KMS-11 (cell line): Measurements from ENCODE around the gene MDN1.

ENCODE experiments used
- H2AFZ ChIP-seq: fragments of 200-600 bp; sonication (generic); 2 replicates; pipeline ENCODE4 v1.6.1; 2016; ENCODE audit warnings: antibody characterized with exemption, mixed run types, low read depth
- H3K27ac ChIP-seq: fragments of 200-600 bp; sonication (generic); 2 replicates; pipeline ENCODE4 v1.6.1; 2016; ENCODE audit warnings: mild to moderate bottlenecking, mixed run types
- H3K27me3 ChIP-seq: fragments of 200-600 bp; sonication (generic); 2 replicates; pipeline ENCODE4 v1.6.1; 2017; ENCODE audit warnings: mild to moderate bottlenecking, low read depth, mixed run types, moderate library complexity; ENCODE audit not compliant: insufficient read depth
- H3K36me3 ChIP-seq: fragments of 200-600 bp; sonication (generic); 2 replicates; pipeline ENCODE4 v1.6.1; 2017; ENCODE audit warnings: mild to moderate bottlenecking, mixed run types; ENCODE audit not compliant: insufficient read depth
- H3K4me1 ChIP-seq: fragments of 200-600 bp; sonication (generic); 2 replicates; pipeline ENCODE4 v1.6.1; 2016; ENCODE audit warnings: mild to moderate bottlenecking, low read depth, mixed run types; ENCODE audit not compliant: poor library complexity, severe bottlenecking
- H3K4me2 ChIP-seq: fragments of 200-600 bp; sonication (generic); 2 replicates; pipeline ENCODE4 v1.7.0; 2016; ENCODE audit warnings: mild to moderate bottlenecking, mixed run types
- H3K4me3 ChIP-seq: fragments of 200-600 bp; sonication (generic); IDR thresholded peaks from 2 replicates; pipeline ENCODE4 v1.6.1; 2017; ENCODE audit warnings: low read depth, low read length, mixed read lengths; ENCODE audit not compliant: insufficient read depth
- H3K79me2 ChIP-seq: fragments of 200-600 bp; sonication (generic); 2 replicates; pipeline ENCODE4 v1.6.1; 2016; ENCODE audit warnings: low read depth, mixed run types; ENCODE audit not compliant: insufficient read depth
- H3K9ac ChIP-seq: fragments of 200-600 bp; sonication (generic); 2 replicates; pipeline ENCODE4 v1.6.1; 2016; ENCODE audit warnings: mild to moderate bottlenecking, mixed run types
- H4K20me1 ChIP-seq: fragments of 200-600 bp; sonication (generic); 2 replicates; pipeline ENCODE4 v1.6.1; 2016; ENCODE audit warnings: mild to moderate bottlenecking, mixed run types; ENCODE audit not compliant: insufficient read depth
- TF ChIP-seq, protein P1 (sequence below): fragments of 200-600 bp; sonication (generic); conservative IDR thresholded peaks from 2 replicates; pipeline ENCODE4 v1.6.1; 2017; ENCODE audit warnings: low read depth, mild to moderate bottlenecking, antibody characterized with exemption, low read length, moderate library complexity, mixed read lengths

The MDN1 gene

DNA sequence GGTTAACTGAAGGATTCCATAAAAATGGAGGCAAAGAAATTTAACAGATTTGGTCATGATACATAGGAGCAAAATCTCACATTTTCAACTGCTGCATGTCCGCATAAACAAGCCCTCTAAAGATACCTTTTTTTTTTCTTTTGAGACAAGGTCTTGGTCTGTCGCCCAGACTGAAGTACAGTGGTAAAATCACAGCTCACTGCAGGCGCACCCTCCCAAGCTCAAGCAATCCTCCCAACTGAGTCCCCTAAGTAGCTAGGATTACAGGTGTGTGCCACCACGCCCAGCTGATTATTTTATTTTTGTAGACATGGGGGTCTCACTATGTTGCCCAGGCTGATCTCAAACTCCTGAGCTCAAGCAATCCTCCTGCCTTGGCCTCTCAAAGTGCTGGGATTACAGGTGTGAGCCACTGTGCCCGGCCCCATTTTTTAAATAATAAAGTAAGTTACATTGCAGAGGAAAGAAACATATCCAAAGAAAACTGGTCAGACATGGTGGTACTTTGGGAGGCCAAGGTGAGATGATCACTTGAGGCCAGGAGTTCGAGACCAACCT is 13.7 kb downstream of the MDN1 start:
- peaks cover 53% of the 10 kb centered on the region; the same call in 1 of the 2 replicates for H3K79me2 ChIP-seq
- TF ChIP-seq, protein P1, sequence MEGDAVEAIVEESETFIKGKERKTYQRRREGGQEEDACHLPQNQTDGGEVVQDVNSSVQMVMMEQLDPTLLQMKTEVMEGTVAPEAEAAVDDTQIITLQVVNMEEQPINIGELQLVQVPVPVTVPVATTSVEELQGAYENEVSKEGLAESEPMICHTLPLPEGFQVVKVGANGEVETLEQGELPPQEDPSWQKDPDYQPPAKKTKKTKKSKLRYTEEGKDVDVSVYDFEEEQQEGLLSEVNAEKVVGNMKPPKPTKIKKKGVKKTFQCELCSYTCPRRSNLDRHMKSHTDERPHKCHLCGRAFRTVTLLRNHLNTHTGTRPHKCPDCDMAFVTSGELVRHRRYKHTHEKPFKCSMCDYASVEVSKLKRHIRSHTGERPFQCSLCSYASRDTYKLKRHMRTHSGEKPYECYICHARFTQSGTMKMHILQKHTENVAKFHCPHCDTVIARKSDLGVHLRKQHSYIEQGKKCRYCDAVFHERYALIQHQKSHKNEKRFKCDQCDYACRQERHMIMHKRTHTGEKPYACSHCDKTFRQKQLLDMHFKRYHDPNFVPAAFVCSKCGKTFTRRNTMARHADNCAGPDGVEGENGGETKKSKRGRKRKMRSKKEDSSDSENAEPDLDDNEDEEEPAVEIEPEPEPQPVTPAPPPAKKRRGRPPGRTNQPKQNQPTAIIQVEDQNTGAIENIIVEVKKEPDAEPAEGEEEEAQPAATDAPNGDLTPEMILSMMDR: no peak
- no peaks in the 10 kb centered on the region for H3K27me3 ChIP-seq
- no peak overlapping the region for H2AFZ ChIP-seq
- H4K20me1 ChIP-seq: no peaks in the 10 kb centered on the region
- H3K36me3 ChIP-seq: no peaks in the 10 kb centered on the region
- H3K4me1 ChIP-seq: peaks cover 5% of the 10 kb centered on the region
- H3K4me3 ChIP-seq: no peak overlapping the region
- no peak overlapping the region for H3K9ac ChIP-seq
- H3K27ac ChIP-seq: no peak overlapping the region
- no peak overlapping the region for H3K4me2 ChIP-seq

DNA sequence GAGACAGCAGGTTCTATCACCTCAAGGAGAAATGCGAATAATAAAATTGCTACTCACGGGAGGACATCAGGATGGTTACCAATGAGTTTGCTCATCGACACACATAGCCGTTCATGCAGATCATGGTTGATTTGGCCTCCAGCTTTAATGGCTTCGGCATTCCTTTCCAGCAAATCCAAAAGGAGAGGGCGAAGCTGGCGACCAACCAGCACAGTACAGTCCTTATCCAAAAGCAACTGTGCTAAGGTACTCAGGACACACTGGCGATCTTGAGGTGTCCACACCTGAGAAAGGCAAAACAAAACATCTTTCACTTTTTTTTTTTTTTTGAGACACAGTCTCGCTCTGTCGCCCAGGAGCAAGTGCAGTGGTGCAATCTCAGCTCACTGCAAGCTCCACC is 16.3 kb downstream of the MDN1 start:
- H3K4me2 ChIP-seq: no peak overlapping the region
- TF ChIP-seq, protein P1: no peak

DNA sequence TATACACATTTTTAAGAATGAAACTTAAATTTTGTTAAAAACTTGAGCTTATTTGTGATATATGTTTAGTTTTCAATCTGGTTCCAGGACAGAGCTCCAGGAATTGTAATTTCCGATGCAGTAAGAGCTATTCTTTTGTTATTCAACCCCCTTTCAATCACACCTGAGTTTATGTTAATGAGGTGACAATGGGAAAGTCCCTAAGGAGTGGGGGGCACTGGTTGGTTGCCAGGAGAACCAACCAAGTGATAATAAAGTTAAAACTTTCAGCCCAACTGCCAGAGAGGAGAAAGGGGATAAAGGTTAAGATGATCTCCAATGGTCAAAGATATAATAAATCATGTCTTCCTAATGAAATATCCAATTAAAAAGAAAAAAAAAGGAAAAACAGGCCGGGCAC is 19.8 kb downstream of the MDN1 start:
- Histone ChIP-seq H3K79me2 (peaks cover 8% of the 10 kb centered on the region; the same call in 1 of the 2 replicates), H3K4me2 (no peak overlapping the region), H4K20me1 (no peaks in the 10 kb centered on the region), H3K36me3 (no peaks in the 10 kb centered on the region), H3K27ac (no peak overlapping the region), H3K27me3 (no peaks in the 10 kb centered on the region), H3K9ac (no peak overlapping the region), H3K4me3 (no peak overlapping the region), H3K4me1 (peaks cover 5% of the 10 kb centered on the region), H2AFZ (no peak overlapping the region)
- TF ChIP-seq, protein P1: no peak

More for the DNA sequence above, 16.3 kb downstream of the MDN1 start:
- Histone ChIP-seq H3K27ac (no peak overlapping the region), H4K20me1 (no peaks in the 10 kb centered on the region), H3K27me3 (no peaks in the 10 kb centered on the region), H3K9ac (no peak overlapping the region), H2AFZ (no peak overlapping the region), H3K36me3 (no peaks in the 10 kb centered on the region), H3K79me2 (peaks cover 31% of the 10 kb centered on the region; the same call in 1 of the 2 replicates), H3K4me3 (no peak overlapping the region), H3K4me1 (no peaks in the 10 kb centered on the region)

DNA sequence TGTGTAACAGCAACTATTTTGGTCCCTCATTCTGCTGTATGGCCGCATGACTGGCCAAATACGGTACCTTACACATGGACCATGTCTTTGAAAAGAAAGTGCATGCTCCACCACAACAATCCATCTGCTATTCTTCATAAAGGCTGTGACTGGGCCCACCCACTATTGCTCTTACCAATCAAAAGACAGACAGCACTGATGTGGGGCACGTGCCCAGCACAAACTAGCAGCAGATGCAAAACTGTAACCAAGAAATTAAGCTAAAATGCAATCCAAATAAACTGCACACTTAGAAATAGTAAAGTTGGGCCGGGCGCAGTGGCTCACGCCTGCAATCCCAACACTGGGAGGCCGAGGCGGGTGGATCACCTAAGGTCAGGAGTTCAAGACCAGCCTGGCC is 20.5 kb downstream of the MDN1 start:
- Histone ChIP-seq H3K27me3 (no peaks in the 10 kb centered on the region), H3K9ac (no peak overlapping the region), H3K36me3 (no peaks in the 10 kb centered on the region), H4K20me1 (no peaks in the 10 kb centered on the region), H2AFZ (no peak overlapping the region), H3K27ac (no peak overlapping the region), H3K4me3 (no peak overlapping the region), H3K4me1 (peaks cover 12% of the 10 kb centered on the region), H3K4me2 (no peak overlapping the region), H3K79me2 (peaks cover 8% of the 10 kb centered on the region; the same call in 1 of the 2 replicates)
- TF ChIP-seq, protein P1: no peak
